GM23248 (cell line): ENCODE results near the gene UFD1.

ENCODE experiments used
- EZH2 ChIP-seq: fragments of 200-600 bp; sonication (generic); IDR thresholded peaks from 2 replicates; pipeline ENCODE4 v1.6.1; 2018; ENCODE audit warnings: antibody characterized with exemption, mild to moderate bottlenecking; ENCODE audit not compliant: insufficient read depth, poor library complexity, severe bottlenecking
- EZH2phosphoT487 ChIP-seq: fragments of 200-600 bp; sonication (generic); IDR thresholded peaks from 2 replicates; pipeline ENCODE4 v1.6.1; 2018; ENCODE audit warnings: antibody characterized with exemption, moderate library complexity, mild to moderate bottlenecking, low read depth; ENCODE audit not compliant: insufficient read depth

DNA sequence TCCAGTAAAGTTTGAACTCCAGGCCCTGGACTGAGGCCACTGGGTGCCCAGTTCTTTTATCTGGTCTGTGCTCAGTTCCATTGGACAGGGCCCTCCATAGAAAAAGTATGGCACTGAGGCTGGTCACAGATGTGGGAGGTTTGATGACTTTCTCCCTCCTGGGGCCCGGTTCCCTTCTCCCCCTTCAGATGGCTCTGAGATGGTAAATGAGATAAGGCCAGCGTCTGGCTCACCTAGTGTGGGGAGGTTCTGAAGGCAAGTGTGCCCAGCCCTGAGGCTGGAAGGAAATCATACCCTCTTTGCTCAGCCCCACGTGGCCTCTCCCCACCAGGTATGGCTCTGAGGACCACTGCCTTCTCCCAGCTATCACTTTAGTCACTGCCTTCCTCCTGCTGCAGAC lies 46.7 kb upstream of the UFD1 start:
- TF ChIP-seq EZH2phosphoT487 (no peak), EZH2 (no peak)
